ENCODE measurements around the gene RMI2.

DNA sequence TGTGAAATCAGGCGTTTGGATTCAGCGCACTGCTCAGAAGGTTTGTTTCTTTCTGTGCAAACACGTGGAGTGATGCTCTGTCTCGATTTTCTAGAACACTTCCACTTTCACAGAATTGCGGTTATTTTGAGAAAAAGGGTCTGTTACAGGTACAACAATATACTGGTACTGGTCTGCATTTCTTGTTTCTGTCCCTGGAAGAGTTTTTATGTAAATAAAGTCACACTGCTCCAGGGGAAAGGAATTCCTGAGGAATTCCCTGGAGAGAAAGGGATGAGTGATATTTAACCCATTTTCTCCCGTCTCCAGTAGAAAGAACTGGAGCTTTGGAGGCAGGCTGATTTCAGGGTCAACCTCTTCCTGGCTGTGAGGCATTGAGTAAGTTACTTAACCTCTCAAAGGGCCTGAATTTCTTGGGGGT lies 16.2 kb upstream of the RMI2 start:
- TF ChIP-seq RNF2 (IDR thresholded peaks at IDR 0.05; ENCODE audit: borderline replicate concordance, low read depth, low read length, missing control alignments, poor library complexity, severe bottlenecking) = no peak
- no peak for TF ChIP-seq POLR2A (IDR thresholded peaks at IDR 0.05; ENCODE audit: control extremely low read depth in 1 of 2, low read depth in 2 of 2, low read length in 2 of 2)
- TF ChIP-seq JUND (IDR thresholded peaks at IDR 0.05; ENCODE audit: low read length) = no peak
- no peak for TF ChIP-seq HDAC6 (IDR thresholded peaks at IDR 0.05; ENCODE audit: low read depth, low read length)
- no peak for TF ChIP-seq SUZ12 (IDR thresholded peaks at IDR 0.05; ENCODE audit: low read length)
- TF ChIP-seq, protein P1, sequence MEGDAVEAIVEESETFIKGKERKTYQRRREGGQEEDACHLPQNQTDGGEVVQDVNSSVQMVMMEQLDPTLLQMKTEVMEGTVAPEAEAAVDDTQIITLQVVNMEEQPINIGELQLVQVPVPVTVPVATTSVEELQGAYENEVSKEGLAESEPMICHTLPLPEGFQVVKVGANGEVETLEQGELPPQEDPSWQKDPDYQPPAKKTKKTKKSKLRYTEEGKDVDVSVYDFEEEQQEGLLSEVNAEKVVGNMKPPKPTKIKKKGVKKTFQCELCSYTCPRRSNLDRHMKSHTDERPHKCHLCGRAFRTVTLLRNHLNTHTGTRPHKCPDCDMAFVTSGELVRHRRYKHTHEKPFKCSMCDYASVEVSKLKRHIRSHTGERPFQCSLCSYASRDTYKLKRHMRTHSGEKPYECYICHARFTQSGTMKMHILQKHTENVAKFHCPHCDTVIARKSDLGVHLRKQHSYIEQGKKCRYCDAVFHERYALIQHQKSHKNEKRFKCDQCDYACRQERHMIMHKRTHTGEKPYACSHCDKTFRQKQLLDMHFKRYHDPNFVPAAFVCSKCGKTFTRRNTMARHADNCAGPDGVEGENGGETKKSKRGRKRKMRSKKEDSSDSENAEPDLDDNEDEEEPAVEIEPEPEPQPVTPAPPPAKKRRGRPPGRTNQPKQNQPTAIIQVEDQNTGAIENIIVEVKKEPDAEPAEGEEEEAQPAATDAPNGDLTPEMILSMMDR (IDR thresholded peaks at IDR 0.05; ENCODE audit: control extremely low read depth in 1 of 3, insufficient read depth in 1 of 3, low read depth in 1 of 3, low read length in 3 of 3) = no peak
- no peak for TF ChIP-seq ZNF274 (IDR thresholded peaks at IDR 0.05; ENCODE audit: borderline replicate concordance, extremely low read depth, low read length)
- TF ChIP-seq CBX5 (IDR thresholded peaks at IDR 0.05; ENCODE audit: low read depth, low read length) = no peak
- no peak for TF ChIP-seq POLR2AphosphoS5 (IDR thresholded peaks at IDR 0.05; ENCODE audit: low read depth, low read length)
- TF ChIP-seq GABPA (IDR thresholded peaks at IDR 0.05; ENCODE audit: borderline replicate concordance, insufficient read depth, low read length) = no peak
- TF ChIP-seq JUN (IDR thresholded peaks at IDR 0.05; ENCODE audit: low read depth, low read length) = no peak
- no peak for TF ChIP-seq CHD2 (IDR thresholded peaks at IDR 0.05; ENCODE audit: low read length)
- no peak for TF ChIP-seq EZH2 (IDR thresholded peaks at IDR 0.05; ENCODE audit: low read depth, low read length, severe bottlenecking)
- TF ChIP-seq, protein P2, sequence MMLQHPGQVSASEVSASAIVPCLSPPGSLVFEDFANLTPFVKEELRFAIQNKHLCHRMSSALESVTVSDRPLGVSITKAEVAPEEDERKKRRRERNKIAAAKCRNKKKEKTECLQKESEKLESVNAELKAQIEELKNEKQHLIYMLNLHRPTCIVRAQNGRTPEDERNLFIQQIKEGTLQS (IDR thresholded peaks at IDR 0.05; ENCODE audit: insufficient read depth, low read depth, low read length) = no peak
